Adrenal gland (tissue), 12 donors: ENCODE results near the gene ATP4A. TPM values are rescaled to one million over a fixed set of nuclear protein-coding genes. Genes with fewer than 3 reads are reported as not detected.
A peak's percentile ranks its signal among the peaks of the same experiment; 100 is the strongest.

Experiments used
- DNase-seq, 7 donors: peaks; one replicate each; pipeline ENCODE4 v3.0.0-alpha.2; 2019 to 2020
- H3K27ac ChIP-seq, 5 donors: fragments of 200-600 bp; sonication (generic) in 4 of 5; 1 replicate in 3 of 5; 2 replicates in 2 of 5; pipeline versions ENCODE4 v1.5.1 to v1.8.0; 2016 to 2020; ENCODE audit warnings: mild to moderate bottlenecking in 1 of 5
- H3K27me3 ChIP-seq: fragments of 200-600 bp; 2 replicates; pipeline ENCODE4 v1.8.0; 2021
- H3K36me3 ChIP-seq, 2 donors: fragments of 200-600 bp; replicated peaks in 1 of 2; 1 replicate in 1 of 2; 2 replicates in 1 of 2; pipeline versions ENCODE4 v1.5.1 to v1.8.0; 2018 to 2022
- H3K4me1 ChIP-seq, 2 donors: fragments of 200-600 bp; replicated peaks in 1 of 2; 1 replicate in 1 of 2; 2 replicates in 1 of 2; pipeline versions ENCODE4 v1.5.1 to v1.8.0; 2018 to 2021
- H3K4me3 ChIP-seq, 4 donors: fragments of 200-600 bp; sonication (generic) in 3 of 4; one replicate each; pipeline ENCODE4 v1.5.1; 2016 to 2018
- H3K9me3 ChIP-seq, 3 donors: fragments of 200-600 bp; sonication (generic) in 1 of 3; replicated peaks in 1 of 3; 1 replicate in 2 of 3; 2 replicates in 1 of 3; pipeline versions ENCODE4 v1.5.1 to v1.8.0; 2016 to 2021
- POLR2A ChIP-seq, 2 donors: fragments of 450-650 bp; IDR thresholded peaks; one replicate each; pipeline ENCODE4 v1.6.1; 2017; ENCODE audit warnings: antibody characterized with exemption in 2 of 2, mild to moderate bottlenecking in 2 of 2, moderate library complexity in 1 of 2
- WGBS, 4 donors: extraction: QIAGEN DNeasy Blood & Tissue Kit in 2 of 4; methylation state at CpG; one replicate each; pipeline versions ENCODE4 v1.1.5 to v1.1.7; 2013 to 2017; 5-methylcytosine and 5-hydroxymethylcytosine counted together
- intact Hi-C, 2 donors: fragments of 100-400 bp; cut with DNase I; formaldehyde crosslinking; loops; one replicate each; pipeline versions ENCODE4 v1.14.1 to v1.15.0; 2022 to 2023
- polyA plus RNA-seq, 3 donors: library from polyadenylated mRNA; stranded (reverse); fragments of 200-250 nt in 2 of 3; fragments of 350-450 nt in 1 of 3; fragmentation: Illumina TruSeq in 1 of 3; extraction: RNeasy Lipid Tissue Mini Kit (QIAGEN cat#74804) in 1 of 3; gene quantifications; one replicate each; pipeline ENCODE4 v1.2.3, GENCODE V29; 2013 to 2014
- total RNA-seq, 9 donors: library from RNA; depleted of rRNA in 4 of 9; stranded (reverse); fragments of >200 nt in 4 of 9; fragments of 120-200 nt in 1 of 9; fragmentation: NEBNext Ultra II Directional in 1 of 9; extraction: Animal tissue kit (Norgen Biotek cat#: 25700) in 1 of 9; gene quantifications; one replicate each; pipeline versions ENCODE4 v1.1.0 to v1.2.4, GENCODE V29; 2013 to 2023
- TF ChIP-seq, protein P1 (sequence below), 6 experiments: fragments of 450-650 bp in 4 of 6; fragments of 200-600 bp in 2 of 6; sonication (generic) in 1 of 6; IDR thresholded peaks; 1 replicate in 5 of 6; 2 replicates in 1 of 6; pipeline versions ENCODE4 v1.5.1 to v1.8.0; 2016 to 2021; ENCODE audit warnings: antibody characterized with exemption in 6 of 6, mild to moderate bottlenecking in 2 of 6, moderate library complexity in 1 of 6
- donor health status: healthy with polysubstance abuse.
- donor health status: Bipolar disorder and iron deficiency.
- donor health status: DM: yes; HTN: yes; CAD: no.
- donor health status: DM: no; HTN: no; CAD: no.
- donor health status: DM: no; HTN: no; CAD: no.
- donor health status: DM: yes; HTN: yes; CAD: no.

Gene ATP4A
- total and polyA plus RNA-seq, 12 donors: 2.2 to 63.5 (median 7.5) TPM

DNA sequence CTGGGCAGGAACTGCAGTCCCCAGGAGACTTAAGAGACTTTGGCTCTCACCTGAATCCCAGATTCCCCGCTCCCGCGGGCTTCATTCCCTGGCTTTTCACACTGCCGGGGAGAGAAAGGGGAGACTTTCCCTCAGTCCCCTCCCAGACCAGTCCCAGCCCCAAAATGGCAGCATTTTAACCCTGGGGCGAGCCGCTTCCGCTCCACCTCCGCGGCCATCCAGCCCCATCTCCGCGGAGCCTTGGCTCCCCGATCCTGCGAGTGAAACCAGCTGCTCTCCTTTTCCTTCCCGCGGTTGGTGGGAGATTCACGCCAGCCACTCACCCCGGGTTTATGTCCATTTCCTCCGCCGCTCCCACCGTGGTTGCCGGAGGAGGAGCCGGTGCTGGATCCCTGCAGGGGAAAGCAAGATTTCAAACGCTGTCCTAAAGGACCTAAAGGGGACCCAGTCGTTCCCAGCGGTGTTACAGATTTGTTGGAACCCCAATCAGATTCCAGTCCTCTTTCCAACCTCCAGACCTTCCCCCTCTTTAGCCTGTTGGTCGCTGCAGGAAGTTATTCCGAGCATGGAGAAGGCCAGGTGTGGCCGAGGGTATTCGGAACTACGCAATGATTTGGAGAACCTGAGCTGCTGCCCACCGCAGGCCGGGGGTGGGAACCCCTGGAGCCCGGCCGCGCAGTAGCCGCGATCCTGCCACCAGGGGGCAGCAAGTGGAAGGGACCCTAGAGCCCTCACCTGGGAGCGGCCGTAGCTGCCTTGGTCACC lies 53.4 kb downstream of the ATP4A start:
- peak overlapping the region in 2 of 4 donors; percentile 19 to 61 for H3K4me3 ChIP-seq
- peak; percentile 61 to 81 (median 73) for DNase-seq
- peaks cover 5 to 10% of the 10 kb centered on the region in 2 donors for H3K4me1 ChIP-seq
- TF ChIP-seq, protein P1, sequence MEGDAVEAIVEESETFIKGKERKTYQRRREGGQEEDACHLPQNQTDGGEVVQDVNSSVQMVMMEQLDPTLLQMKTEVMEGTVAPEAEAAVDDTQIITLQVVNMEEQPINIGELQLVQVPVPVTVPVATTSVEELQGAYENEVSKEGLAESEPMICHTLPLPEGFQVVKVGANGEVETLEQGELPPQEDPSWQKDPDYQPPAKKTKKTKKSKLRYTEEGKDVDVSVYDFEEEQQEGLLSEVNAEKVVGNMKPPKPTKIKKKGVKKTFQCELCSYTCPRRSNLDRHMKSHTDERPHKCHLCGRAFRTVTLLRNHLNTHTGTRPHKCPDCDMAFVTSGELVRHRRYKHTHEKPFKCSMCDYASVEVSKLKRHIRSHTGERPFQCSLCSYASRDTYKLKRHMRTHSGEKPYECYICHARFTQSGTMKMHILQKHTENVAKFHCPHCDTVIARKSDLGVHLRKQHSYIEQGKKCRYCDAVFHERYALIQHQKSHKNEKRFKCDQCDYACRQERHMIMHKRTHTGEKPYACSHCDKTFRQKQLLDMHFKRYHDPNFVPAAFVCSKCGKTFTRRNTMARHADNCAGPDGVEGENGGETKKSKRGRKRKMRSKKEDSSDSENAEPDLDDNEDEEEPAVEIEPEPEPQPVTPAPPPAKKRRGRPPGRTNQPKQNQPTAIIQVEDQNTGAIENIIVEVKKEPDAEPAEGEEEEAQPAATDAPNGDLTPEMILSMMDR (IDR thresholded peaks at IDR 0.05): peak; percentile 80 to 96 (median 88)
- TF ChIP-seq POLR2A (IDR thresholded peaks at IDR 0.05): peak in 1 of 2 donors; percentile 22
- no peaks in the 10 kb centered on the region for H3K9me3 ChIP-seq
- intact Hi-C loops: no loop called here
- peak overlapping the region in 3 of 5 donors; percentile 31 to 63 (median 48) for H3K27ac ChIP-seq
- peaks cover 3% of the 10 kb centered on the region for H3K27me3 ChIP-seq
- WGBS, 4 donors: 0 to 2% (median 1%) methylated on average over 25 to 39 of the region's 39 CpGs
- no peaks in the 10 kb centered on the region for H3K36me3 ChIP-seq

DNA sequence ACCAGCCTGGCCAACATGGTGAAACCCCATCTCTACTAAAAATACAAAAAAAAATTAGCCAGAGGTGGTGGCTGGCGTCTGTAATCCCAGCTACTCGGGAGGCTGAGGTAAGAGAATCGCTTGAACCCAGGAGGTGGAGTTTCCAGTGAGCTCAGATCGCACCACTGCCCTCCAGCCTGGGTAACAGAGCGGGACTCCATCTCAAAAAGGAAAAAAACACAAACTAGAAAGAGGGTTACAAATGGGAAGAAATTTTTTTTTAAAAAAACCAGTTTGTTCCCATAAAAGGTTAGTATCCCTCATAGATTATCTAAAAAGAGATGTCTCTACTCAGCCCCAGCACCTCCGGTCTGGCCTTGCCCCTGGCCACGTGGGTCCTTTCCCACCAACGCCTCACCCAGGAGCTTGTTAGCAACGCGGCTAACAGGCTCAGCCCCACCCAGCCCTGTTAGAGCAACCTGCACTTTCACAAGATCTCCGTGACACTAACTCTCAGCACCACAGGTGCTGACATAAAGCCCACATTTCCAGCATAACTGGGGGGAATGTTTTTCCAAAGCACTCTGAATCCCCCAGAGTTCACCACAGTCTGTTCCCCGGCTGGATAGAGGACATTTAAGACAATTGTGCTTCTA lies 54.3 kb downstream of the ATP4A start:
- Histone ChIP-seq H3K4me3 (peak overlapping the region in 1 of 4 donors; percentile 61), H3K27ac (peak overlapping the region in 1 of 5 donors; percentile 63), H3K36me3 (no peaks in the 10 kb centered on the region), H3K27me3 (peaks cover 3% of the 10 kb centered on the region), H3K4me1 (peaks cover 5 to 10% of the 10 kb centered on the region in 2 donors), H3K9me3 (no peaks in the 10 kb centered on the region)
- TF ChIP-seq, protein P1 (IDR thresholded peaks at IDR 0.05): no peak
- TF ChIP-seq POLR2A (IDR thresholded peaks at IDR 0.05): no peak
- intact Hi-C loops: no loop called here
- peak in 3 of 7 donors; percentile 24 to 38 (median 34) for DNase-seq
- WGBS, 4 donors: 28 to 34% (median 31%) methylated on average over 12 of the region's 12 CpGs

DNA sequence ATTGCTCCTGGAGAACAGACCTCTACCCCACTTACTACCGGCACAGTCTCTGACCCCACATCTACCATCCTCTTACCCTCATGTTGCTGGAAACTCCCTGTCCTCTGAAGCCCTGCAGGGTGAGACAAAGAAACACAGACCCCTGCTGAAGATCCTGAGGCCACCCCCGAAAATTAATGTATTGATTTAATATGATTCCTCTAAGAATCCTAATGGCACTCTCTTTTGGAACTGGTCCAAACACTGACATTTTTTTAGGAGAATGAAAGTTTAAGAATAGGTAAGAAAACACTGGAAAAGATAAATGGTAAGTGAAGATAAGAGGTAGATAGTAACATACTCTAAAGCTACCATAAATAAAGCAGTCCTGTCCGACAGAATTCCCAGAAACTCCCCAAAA lies 55.3 kb downstream of the ATP4A start:
- WGBS, 4 donors: 73 to 91% (median 86%) methylated on average over 3 of the region's 3 CpGs
- peaks cover 3% of the 10 kb centered on the region for H3K27me3 ChIP-seq

DNA sequence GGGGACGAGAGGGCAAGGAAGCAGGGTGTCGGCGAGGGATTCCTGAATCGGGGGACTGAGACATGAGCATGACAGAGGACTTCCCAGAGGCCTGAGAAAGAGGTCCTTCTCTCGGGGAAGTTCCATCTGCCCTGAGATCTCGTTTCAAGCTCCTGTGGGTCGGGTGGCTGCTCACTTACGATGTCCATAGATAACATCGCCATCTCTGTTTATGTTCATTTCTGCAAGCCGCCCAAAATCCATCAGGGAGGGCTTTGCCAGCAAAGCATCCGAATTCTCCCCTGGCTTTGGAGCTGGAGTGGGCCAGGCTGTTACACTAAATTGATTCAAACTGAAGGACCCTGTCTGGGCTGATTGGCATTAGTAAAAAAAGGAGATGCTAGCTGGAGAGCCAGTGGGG lies 55.9 kb downstream of the ATP4A start:
- Histone ChIP-seq H3K4me3 (no peak overlapping the region), H3K27me3 (peaks cover 3% of the 10 kb centered on the region), H3K27ac (no peak overlapping the region), H3K36me3 (no peaks in the 10 kb centered on the region), H3K4me1 (peaks cover 5 to 10% of the 10 kb centered on the region in 2 donors), H3K9me3 (no peaks in the 10 kb centered on the region)
- TF ChIP-seq POLR2A (IDR thresholded peaks at IDR 0.05): no peak
- TF ChIP-seq, protein P1 (IDR thresholded peaks at IDR 0.05): no peak
- DNase-seq: no peak
- WGBS, 4 donors: 85 to 94% (median 87%) methylated on average over 11 of the region's 11 CpGs
- intact Hi-C loops: no loop called here

More for the DNA sequence above, 55.3 kb downstream of the ATP4A start:
- no peak for DNase-seq
- Histone ChIP-seq H3K4me1 (peaks cover 5 to 10% of the 10 kb centered on the region in 2 donors), H3K9me3 (no peaks in the 10 kb centered on the region), H3K4me3 (no peak overlapping the region), H3K27ac (no peak overlapping the region), H3K36me3 (no peaks in the 10 kb centered on the region)
- TF ChIP-seq, protein P1 (IDR thresholded peaks at IDR 0.05): no peak
- TF ChIP-seq POLR2A (IDR thresholded peaks at IDR 0.05): no peak
- intact Hi-C loops: no loop called here
